Transverse colon (tissue), 4 donors: ENCODE measurements around the gene CABCOCO1. TPM values are rescaled to one million over a fixed set of nuclear protein-coding genes. Genes with fewer than 3 reads are reported as not detected.

Experiments
- DNase-seq: peaks from one replicate; pipeline ENCODE4 v3.0.0-alpha.2; 2019
- H3K27ac ChIP-seq, 4 donors: fragments of 200-600 bp; sonication (generic); 2 replicates each; pipeline ENCODE4 v1.5.1; 2016 to 2018; ENCODE audit warnings: inconsistent platforms in 4 of 4
- H3K27me3 ChIP-seq: fragments of 200-600 bp; sonication (generic); 2 replicates; pipeline ENCODE4 v1.5.1; 2017; ENCODE audit warnings: inconsistent platforms
- H3K36me3 ChIP-seq, 4 donors: fragments of 200-600 bp; sonication (generic); 2 replicates each; pipeline ENCODE4 v1.5.1; 2017 to 2019; ENCODE audit warnings: inconsistent platforms in 4 of 4
- H3K4me1 ChIP-seq, 4 donors: fragments of 200-600 bp; sonication (generic); 2 replicates each; pipeline ENCODE4 v1.5.1; 2017 to 2020; ENCODE audit warnings: inconsistent platforms in 4 of 4
- H3K4me3 ChIP-seq, 4 donors: fragments of 200-600 bp; sonication (generic); 1 replicate in 1 of 4; 2 replicates in 3 of 4; pipeline versions ENCODE4 v1.5.1 to v1.6.1; 2017 to 2019; ENCODE audit warnings: inconsistent platforms in 4 of 4
- H3K9me3 ChIP-seq, 2 donors: fragments of 200-600 bp; sonication (generic); 2 replicates each; pipeline ENCODE4 v1.5.1; 2017 to 2019; ENCODE audit warnings: inconsistent platforms in 2 of 2
- EP300 ChIP-seq: sonication (generic); formaldehyde crosslinking; IDR thresholded peaks from one replicate; pipeline ENCODE4 v1.6.1; 2017; ENCODE audit warnings: antibody characterized with exemption, low read depth
- POLR2A ChIP-seq: fragments of 450-650 bp; IDR thresholded peaks from one replicate; pipeline ENCODE4 v1.6.1; 2016; ENCODE audit warnings: antibody characterized with exemption, mild to moderate bottlenecking, moderate library complexity
- POLR2AphosphoS5 ChIP-seq, 3 donors: sonication (generic); formaldehyde crosslinking; IDR thresholded peaks; one replicate each; pipeline ENCODE4 v1.6.1; 2016; ENCODE audit warnings: antibody characterized with exemption in 3 of 3
- WGBS, 2 donors: methylation state at CpG; one replicate each; pipeline ENCODE4 v1.1.5; 2018; ENCODE audit warnings: low coverage in 1 of 2; 5-methylcytosine and 5-hydroxymethylcytosine counted together
- in situ Hi-C, 4 donors: fragments of 200-750 bp; cut with MboI; loops; one replicate each; pipeline versions ENCODE4 v1.15.0 to v1.15.1; 2017; ENCODE audit warnings: low sequenced_read_pairs in 3 of 4, low pct_ligation_motif_present in 1 of 4, low pct_unique_long_range_greater_than_20kb in 1 of 4
- intact Hi-C: fragments of 100-400 bp; cut with DNase I; formaldehyde crosslinking; loops from one replicate; pipeline ENCODE4 v1.15.1; 2023; ENCODE audit warnings: low total_unique reads
- total RNA-seq, 4 donors: library from RNA; depleted of rRNA; stranded (reverse); fragments of >200 nt; gene quantifications; one replicate each; pipeline ENCODE4 v1.1.0, GENCODE V29; 2016
- TF ChIP-seq, protein P1 (sequence below), 5 experiments: fragments of 200-600 bp in 3 of 5; fragments of 450-650 bp in 2 of 5; sonication (generic) in 3 of 5; IDR thresholded peaks; 1 replicate in 2 of 5; 2 replicates in 3 of 5; pipeline ENCODE4 v1.5.1; 2016 to 2017; ENCODE audit warnings: antibody characterized with exemption in 5 of 5, inconsistent platforms in 3 of 5, mild to moderate bottlenecking in 2 of 5, moderate library complexity in 1 of 5

CABCOCO1 gene
- total RNA-seq, 4 donors from 2014 or later = not detected

DNA sequence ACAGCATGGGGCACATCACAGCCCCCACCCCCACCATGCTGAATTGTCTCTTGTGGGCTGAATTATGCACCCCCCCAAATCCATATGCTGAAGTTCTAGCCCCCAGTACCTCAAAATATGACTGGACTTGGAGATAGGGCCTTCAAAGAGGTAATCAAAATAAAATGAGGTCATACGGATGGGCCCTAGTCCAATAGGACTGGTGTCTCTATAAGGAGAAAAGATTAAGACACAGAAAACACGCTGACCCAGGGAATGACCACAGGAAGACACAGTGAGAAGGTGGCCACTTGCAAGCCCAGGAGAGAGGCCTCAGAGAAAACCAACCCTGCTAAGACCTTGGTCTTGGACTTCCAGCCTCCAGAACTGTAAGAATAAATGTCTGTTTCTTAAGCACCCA is 132.4 kb downstream of the CABCOCO1 start:
- intact Hi-C loops = no loop called here
- no peaks in the 10 kb centered on the region for H3K36me3 ChIP-seq
- H3K4me3 ChIP-seq = no peak overlapping the region
- no peak for TF ChIP-seq POLR2A
- TF ChIP-seq, protein P1, sequence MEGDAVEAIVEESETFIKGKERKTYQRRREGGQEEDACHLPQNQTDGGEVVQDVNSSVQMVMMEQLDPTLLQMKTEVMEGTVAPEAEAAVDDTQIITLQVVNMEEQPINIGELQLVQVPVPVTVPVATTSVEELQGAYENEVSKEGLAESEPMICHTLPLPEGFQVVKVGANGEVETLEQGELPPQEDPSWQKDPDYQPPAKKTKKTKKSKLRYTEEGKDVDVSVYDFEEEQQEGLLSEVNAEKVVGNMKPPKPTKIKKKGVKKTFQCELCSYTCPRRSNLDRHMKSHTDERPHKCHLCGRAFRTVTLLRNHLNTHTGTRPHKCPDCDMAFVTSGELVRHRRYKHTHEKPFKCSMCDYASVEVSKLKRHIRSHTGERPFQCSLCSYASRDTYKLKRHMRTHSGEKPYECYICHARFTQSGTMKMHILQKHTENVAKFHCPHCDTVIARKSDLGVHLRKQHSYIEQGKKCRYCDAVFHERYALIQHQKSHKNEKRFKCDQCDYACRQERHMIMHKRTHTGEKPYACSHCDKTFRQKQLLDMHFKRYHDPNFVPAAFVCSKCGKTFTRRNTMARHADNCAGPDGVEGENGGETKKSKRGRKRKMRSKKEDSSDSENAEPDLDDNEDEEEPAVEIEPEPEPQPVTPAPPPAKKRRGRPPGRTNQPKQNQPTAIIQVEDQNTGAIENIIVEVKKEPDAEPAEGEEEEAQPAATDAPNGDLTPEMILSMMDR (IDR thresholded peaks at IDR 0.05) = no peak
- H3K27ac ChIP-seq = no peak overlapping the region
- no peaks in the 10 kb centered on the region for H3K9me3 ChIP-seq
- no peaks in the 10 kb centered on the region for H3K27me3 ChIP-seq
- WGBS, 2 donors = 80 to 88% methylated on average over 1 to 2 of the region's 2 CpGs
- in situ Hi-C loops = no loop called here
- peaks cover 0 to 26% (median 0%) of the 10 kb centered on the region in 4 donors for H3K4me1 ChIP-seq
- DNase-seq = no peak

DNA sequence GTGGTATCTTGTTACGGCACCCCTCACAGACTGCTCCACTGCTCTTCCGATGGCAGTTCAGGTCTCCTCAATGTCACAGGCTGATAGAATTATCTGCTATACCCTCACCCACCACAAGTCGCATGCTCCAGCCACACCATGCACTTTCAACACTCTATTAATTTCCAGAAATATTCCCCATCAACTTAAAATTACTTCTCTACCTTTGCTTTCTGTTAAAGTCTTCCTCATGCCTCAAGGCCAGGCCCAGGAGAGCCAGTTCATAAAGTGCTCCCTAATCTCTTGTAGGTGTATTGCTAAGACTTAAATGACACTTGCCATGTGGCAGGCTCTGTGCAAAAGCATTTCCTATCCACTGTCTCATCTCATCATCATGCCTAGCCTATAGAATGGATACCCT is 132.8 kb downstream of the CABCOCO1 start:
- TF ChIP-seq EP300 (no peak), POLR2A (no peak), POLR2AphosphoS5 (IDR thresholded peaks at IDR 0.05) (no peak)
- TF ChIP-seq, protein P1 (IDR thresholded peaks at IDR 0.05) = no peak
- in situ Hi-C loops = no loop called here

GRCh38 chr10:61796785-61797184 is 134.1 kb downstream of the CABCOCO1 start:
- peaks cover 0 to 26% (median 0%) of the 10 kb centered on the region in 4 donors for H3K4me1 ChIP-seq
- no peaks in the 10 kb centered on the region for H3K36me3 ChIP-seq
- H3K27ac ChIP-seq = no peak overlapping the region
- TF ChIP-seq POLR2AphosphoS5 (IDR thresholded peaks at IDR 0.05) (no peak), EP300 (no peak), POLR2A (no peak)
- TF ChIP-seq, protein P1 (IDR thresholded peaks at IDR 0.05) = no peak
- no peaks in the 10 kb centered on the region for H3K9me3 ChIP-seq
- DNase-seq = no peak
- no peaks in the 10 kb centered on the region for H3K27me3 ChIP-seq
- in situ Hi-C loops (no loop called here), intact Hi-C loops (no loop called here)
- 96 to 100% methylated on average over 1 of the region's 1 CpG for WGBS, 2 donors
- H3K4me3 ChIP-seq = no peak overlapping the region

More for the DNA sequence above, 132.8 kb downstream of the CABCOCO1 start:
- DNase-seq = no peak
- Histone ChIP-seq H3K27ac (no peak overlapping the region), H3K27me3 (no peaks in the 10 kb centered on the region), H3K4me1 (peaks cover 0 to 26% (median 0%) of the 10 kb centered on the region in 4 donors), H3K9me3 (no peaks in the 10 kb centered on the region), H3K4me3 (no peak overlapping the region), H3K36me3 (no peaks in the 10 kb centered on the region)
- 94 to 100% methylated on average over 2 to 3 of the region's 3 CpGs for WGBS, 2 donors
- intact Hi-C loops = no loop called here

DNA sequence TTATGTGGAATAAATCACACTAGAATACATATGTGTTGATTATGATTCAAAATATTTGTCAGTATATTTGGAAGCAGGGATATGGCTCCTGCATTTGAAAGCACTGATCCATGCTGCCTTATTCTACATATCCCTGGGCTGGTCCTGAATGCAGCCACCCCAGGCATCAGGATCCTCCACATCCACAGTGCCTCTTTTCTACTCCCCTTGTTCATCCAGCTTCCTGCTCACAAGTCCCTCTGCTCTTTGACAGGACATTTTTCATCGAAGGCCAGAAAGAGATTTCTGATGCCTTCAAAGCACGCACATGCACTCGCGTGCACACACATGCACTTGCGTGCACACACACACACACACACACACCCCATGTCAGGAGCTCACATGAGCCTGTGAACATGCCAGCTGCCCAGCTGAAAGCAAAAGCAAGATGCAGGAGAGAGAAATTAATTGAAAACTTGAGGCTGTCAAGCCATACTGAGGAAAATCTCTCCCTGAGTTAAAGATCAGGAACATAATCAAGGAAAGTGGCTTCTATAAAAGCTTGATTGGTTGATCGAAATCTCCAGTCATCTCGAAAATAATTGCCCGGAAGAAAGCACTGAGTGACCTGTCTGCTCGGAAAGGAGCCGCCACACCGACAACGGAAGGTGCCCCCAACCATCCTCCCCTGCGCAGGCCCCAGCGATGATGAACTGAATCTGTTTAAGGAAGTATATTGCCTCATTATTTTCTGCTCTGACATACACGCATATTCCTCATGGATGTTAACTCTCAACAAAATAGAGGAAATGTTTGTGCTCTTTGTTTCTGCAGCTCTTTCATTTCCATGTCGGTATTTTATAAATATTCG is 134.8 kb downstream of the CABCOCO1 start:
- Histone ChIP-seq H3K4me3 (no peak overlapping the region), H3K4me1 (peaks cover 0 to 25% (median 0%) of the 10 kb centered on the region in 4 donors), H3K27me3 (no peaks in the 10 kb centered on the region), H3K36me3 (no peaks in the 10 kb centered on the region), H3K9me3 (no peaks in the 10 kb centered on the region), H3K27ac (no peak overlapping the region)
- 86 to 90% methylated on average over 5 to 17 of the region's 17 CpGs for WGBS, 2 donors
- TF ChIP-seq EP300 (no peak), POLR2A (no peak), POLR2AphosphoS5 (IDR thresholded peaks at IDR 0.05) (no peak)
- TF ChIP-seq, protein P1 (IDR thresholded peaks at IDR 0.05) = no peak
- intact Hi-C loops (no loop called here), in situ Hi-C loops (no loop called here)
- no peak for DNase-seq
